Erythroblast (primary cell): ENCODE results near the gene THAP11.

Experiments used
- DNase-seq, 2 experiments: peaks; one replicate each; lab custom pipeline; 2025; lab: John Stamatoyannopoulos, UW
- GATA1 ChIP-seq: IDR thresholded peaks from 2 replicates; pipeline ENCODE4 v1.6.1; 2011; ENCODE audit warnings: low read depth, mild to moderate bottlenecking, control low read depth, low read length, moderate library complexity
- POLR2A ChIP-seq: IDR thresholded peaks from 2 replicates; pipeline ENCODE4 v1.6.1; 2011; ENCODE audit warnings: mild to moderate bottlenecking, low read length

THAP11 gene

DNA sequence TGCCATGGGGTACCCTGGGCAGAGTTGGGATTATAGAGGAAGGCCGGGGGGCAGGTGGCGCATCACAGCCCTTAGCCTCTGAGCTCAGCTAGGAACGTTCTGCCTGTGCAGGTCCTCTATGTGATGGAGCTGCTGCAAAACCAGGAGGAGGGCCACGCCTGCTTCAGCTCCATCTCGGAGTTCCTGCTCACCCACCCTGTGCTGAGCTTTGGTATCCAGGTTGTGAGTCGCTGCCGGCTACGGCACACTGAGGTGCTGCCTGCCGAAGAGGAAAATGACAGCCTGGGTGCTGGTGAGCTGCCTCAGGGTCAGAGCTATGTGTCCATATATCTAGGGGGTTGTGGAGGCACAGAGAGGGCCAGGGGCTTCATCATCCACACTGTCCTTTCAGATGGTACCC lies 36.7 kb downstream of the THAP11 start:
- no peak for DNase-seq
- TF ChIP-seq GATA1 (no peak), POLR2A (no peak)

DNA sequence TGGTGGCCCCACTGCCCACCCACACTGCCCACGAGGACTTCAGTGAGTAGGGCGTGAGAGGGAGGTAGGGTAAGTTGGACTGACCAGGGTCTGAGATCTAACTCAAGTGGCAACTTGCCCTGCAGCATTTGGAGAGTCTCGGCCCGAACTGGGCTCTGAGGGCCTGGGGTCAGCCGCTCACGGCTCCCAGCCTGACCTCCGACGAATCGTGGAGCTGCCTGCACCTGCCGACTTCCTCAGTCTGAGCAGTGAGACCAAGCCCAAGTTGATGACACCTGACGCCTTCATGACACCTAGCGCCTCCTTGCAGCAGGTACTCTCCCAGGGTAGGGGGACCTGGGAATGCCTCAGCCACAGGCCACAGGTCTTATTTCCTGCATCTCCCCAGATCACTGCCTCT lies 37.3 kb downstream of the THAP11 start:
- TF ChIP-seq GATA1 (no peak), POLR2A (no peak)
- DNase-seq: no peak

GRCh38 chr16:67879936-67880335 lies 37.8 kb downstream of the THAP11 start:
- TF ChIP-seq POLR2A (no peak), GATA1 (no peak)
- no peak for DNase-seq

DNA sequence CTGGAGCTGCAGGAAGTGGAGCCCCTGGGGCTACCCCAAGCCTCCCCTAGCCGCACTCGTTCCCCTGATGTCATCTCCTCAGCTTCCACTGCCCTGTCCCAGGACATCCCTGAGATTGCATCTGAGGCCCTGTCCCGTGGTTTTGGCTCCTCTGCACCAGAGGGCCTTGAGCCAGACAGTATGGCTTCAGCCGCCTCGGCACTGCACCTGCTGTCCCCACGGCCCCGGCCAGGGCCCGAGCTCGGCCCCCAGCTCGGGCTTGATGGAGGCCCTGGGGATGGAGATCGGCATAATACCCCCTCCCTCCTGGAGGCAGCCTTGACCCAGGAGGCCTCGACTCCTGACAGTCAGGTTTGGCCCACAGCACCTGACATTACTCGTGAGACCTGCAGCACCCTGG lies 38.5 kb downstream of the THAP11 start:
- TF ChIP-seq POLR2A: no peak
- TF ChIP-seq GATA1: no peak
- no peak for DNase-seq

DNA sequence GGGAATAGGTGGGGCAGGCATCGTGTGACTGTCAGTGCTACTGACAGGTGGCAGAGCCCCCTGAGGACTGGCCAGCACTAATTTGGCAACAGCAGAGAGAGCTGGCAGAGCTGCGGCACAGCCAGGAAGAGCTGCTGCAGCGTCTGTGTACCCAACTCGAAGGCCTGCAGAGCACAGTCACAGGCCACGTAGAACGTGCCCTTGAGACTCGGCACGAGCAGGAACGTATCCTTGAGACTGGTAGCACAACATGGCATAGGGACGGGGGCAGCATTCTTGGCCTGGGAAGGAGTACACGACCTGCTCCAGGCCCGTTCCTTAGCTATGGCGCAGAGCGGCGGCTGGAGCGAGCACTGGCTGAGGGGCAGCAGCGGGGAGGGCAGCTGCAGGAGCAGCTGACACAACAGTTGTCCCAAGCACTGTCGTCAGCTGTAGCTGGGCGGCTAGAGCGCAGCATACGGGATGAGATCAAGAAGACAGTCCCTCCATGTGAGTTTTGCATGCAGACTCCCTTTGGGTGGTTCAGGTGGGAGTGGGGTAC lies 39.6 kb downstream of the THAP11 start:
- TF ChIP-seq GATA1 (no peak), POLR2A (no peak)
- no peak for DNase-seq

GRCh38 chr16:67882374-67883145 lies 40.4 kb downstream of the THAP11 start:
- no peak for DNase-seq

GRCh38 chr16:67883146-67883871 lies 41.2 kb downstream of the THAP11 start:
- TF ChIP-seq GATA1 (no peak), POLR2A (no peak)
- no peak for DNase-seq

More at GRCh38 chr16:67882374-67883145, 40.4 kb downstream of the THAP11 start:
- TF ChIP-seq POLR2A (no peak), GATA1 (no peak)

GRCh38 chr16:67883872-67884261 lies 41.7 kb downstream of the THAP11 start:
- peak; percentile 56 to 79 for DNase-seq
- TF ChIP-seq GATA1 (no peak), POLR2A (no peak)

DNA sequence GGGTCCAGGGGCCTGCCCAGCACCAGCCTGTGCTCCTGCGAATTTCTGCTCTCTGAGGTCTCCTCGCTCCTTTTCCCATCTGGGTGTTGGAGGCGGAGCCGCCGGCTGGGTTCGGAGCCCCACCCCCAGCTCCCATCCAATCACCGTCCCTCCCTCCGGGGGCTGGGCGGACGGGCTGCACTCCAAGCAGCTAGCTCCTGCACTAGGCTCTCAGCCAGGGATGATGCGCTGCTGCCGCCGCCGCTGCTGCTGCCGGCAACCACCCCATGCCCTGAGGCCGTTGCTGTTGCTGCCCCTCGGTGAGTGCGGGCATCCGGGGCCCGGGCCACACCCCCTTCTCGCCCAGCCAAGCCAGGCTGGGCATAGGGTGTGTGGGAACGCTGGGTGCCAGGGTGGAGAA lies 42.6 kb downstream of the THAP11 start, which contains the start of gene NRN1L:
NRN1L (plus strand) TSS at position 202 of the 400 bp plus-strand sequence; CDS start at position 221, 19 bp downstream.
- TF ChIP-seq POLR2A (no peak), GATA1 (no peak)
- no peak for DNase-seq

- no peak for DNase-seq
- no peak for TF ChIP-seq GATA1
- TF ChIP-seq POLR2A: no peak
Observed at GRCh38 chr16:67885545-67885944, 43.4 kb downstream of the THAP11 start.

GRCh38 chr16:67885976-67886375 lies 43.9 kb downstream of the THAP11 start:
- no peak for TF ChIP-seq GATA1
- no peak for TF ChIP-seq POLR2A
- DNase-seq: no peak

- DNase-seq: no peak
- TF ChIP-seq POLR2A (no peak), GATA1 (no peak)
Observed at GRCh38 chr16:67886387-67886786, 44.3 kb downstream of the THAP11 start.

DNA sequence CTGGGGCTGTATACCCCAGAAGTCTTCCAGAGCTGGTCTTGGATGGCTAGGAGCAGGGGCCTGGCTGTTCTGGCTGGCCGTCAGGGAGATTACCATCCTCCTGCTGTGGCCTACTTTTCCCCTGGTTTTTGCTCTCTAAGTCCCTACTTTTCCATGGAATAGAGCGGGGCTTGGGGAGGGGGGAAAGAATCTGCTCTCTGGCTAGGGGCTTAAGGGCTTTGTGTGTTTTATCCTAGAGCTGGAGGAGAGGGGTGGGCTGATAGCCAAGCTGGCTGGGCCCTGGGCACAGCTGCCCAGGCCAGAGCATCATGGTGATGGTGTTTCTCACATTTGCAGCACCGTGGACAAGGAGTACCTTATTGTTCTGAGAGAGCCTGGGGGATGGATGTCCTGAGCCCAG lies 46.2 kb downstream of the THAP11 start:
- DNase-seq: no peak
- TF ChIP-seq POLR2A: no peak
- TF ChIP-seq GATA1: no peak

DNA sequence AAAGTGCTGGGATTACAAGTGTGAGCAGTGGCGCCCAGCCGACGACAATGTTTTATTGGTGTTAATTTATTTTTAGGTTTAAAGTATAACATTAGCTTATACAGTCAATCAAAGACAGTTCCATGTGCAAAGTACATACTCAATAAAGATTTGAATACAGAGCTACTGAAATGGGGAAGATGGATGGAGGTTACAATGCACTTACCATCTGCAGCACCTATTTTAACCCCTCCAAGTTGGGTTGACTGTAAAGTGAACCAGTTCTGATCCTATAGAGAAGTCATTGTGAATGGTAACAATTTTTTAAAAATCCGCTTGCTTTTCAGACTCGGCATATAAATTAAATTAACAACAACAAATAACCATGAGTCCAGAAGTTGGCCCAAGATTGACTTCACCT lies 50.3 kb downstream of the THAP11 start:
- TF ChIP-seq POLR2A: no peak
- no peak for TF ChIP-seq GATA1

More for the DNA sequence above, 50.3 kb downstream of the THAP11 start:
- DNase-seq: no peak
